SU-DHL-6 (cell line): ENCODE measurements around the gene B4GALT5.

Source experiments
- H2AFZ ChIP-seq: fragments of 200-600 bp; sonication (generic); 2 replicates; pipeline ENCODE4 v1.6.1; 2014; ENCODE audit warnings: low read depth, mild to moderate bottlenecking, moderate library complexity, mixed read lengths, antibody characterized with exemption, low read length; ENCODE audit not compliant: severe bottlenecking
- H3F3A ChIP-seq: fragments of 200-600 bp; shearing (Covaris generic); 2 replicates; pipeline ENCODE4 v1.6.0; 2016; ENCODE audit warnings: antibody characterized with exemption, mild to moderate bottlenecking; ENCODE audit not compliant: insufficient read depth
- H3K27ac ChIP-seq: fragments of 200-600 bp; sonication (generic); 2 replicates; pipeline ENCODE4 v1.5.1; 2016; ENCODE audit warnings: low read depth, mild to moderate bottlenecking, low read length, moderate library complexity, mixed read lengths
- H3K27me3 ChIP-seq: fragments of 200-600 bp; sonication (generic), shearing (Covaris generic); 2 replicates; pipeline ENCODE4 v1.6.0; 2014; ENCODE audit warnings: mild to moderate bottlenecking, low read length
- H3K36me3 ChIP-seq: fragments of 200-600 bp; sonication (generic); 2 replicates; pipeline ENCODE4 v1.6.1; 2014; ENCODE audit warnings: mild to moderate bottlenecking, low read length, mixed read lengths
- H3K4me2 ChIP-seq: fragments of 300-600, 200-600 bp; shearing (Covaris generic), sonication (generic); 2 replicates; pipeline ENCODE4 v1.6.0; 2014; ENCODE audit warnings: low read length, low read depth, mild to moderate bottlenecking; ENCODE audit not compliant: poor library complexity, severe bottlenecking
- H3K4me3 ChIP-seq: fragments of 200-600 bp; sonication (generic); 2 replicates; pipeline ENCODE4 v1.5.1; 2014; ENCODE audit warnings: antibody characterized with exemption, low read length, mild to moderate bottlenecking, mixed read lengths; ENCODE audit not compliant: insufficient read depth, poor library complexity, severe bottlenecking
- H3K79me2 ChIP-seq: fragments of 200-600 bp; sonication (generic); 2 replicates; pipeline ENCODE4 v1.6.1; 2014; ENCODE audit warnings: mild to moderate bottlenecking, low read length, moderate library complexity; ENCODE audit not compliant: insufficient read depth
- H3K9ac ChIP-seq: fragments of 200-600 bp; sonication (generic); 2 replicates; pipeline ENCODE4 v1.7.0; 2014; ENCODE audit warnings: mild to moderate bottlenecking, low read length
- H3K9me2 ChIP-seq: fragments of 200-600 bp; sonication (generic); replicated peaks from 2 replicates; pipeline ENCODE4 v1.6.1; 2014; ENCODE audit warnings: low read length; ENCODE audit not compliant: insufficient read depth
- H3K9me3 ChIP-seq: fragments of 200-600 bp; sonication (generic); 2 replicates; pipeline ENCODE4 v1.6.1; 2014; ENCODE audit warnings: low read length, mixed read lengths; ENCODE audit not compliant: insufficient read depth
- H4K20me1 ChIP-seq: fragments of 200-600 bp; sonication (generic); 2 replicates; pipeline ENCODE4 v1.6.1; 2014; ENCODE audit warnings: low read depth, mild to moderate bottlenecking, antibody characterized with exemption, low read length, moderate library complexity, mixed read lengths
- EZH2phosphoT487 ChIP-seq: fragments of 200-600 bp; sonication (generic), shearing (Covaris generic); conservative IDR thresholded peaks from 2 replicates; pipeline ENCODE4 v1.6.1; 2018; ENCODE audit warnings: mild to moderate bottlenecking, antibody characterized with exemption, low read length, moderate library complexity, mixed read lengths
- TF ChIP-seq, protein P1 (sequence below): fragments of 200-600 bp; sonication (generic); IDR thresholded peaks from one replicate; pipeline ENCODE4 v1.5.1; 2017; ENCODE audit warnings: antibody characterized with exemption, mild to moderate bottlenecking, low read length, moderate library complexity; ENCODE audit not compliant: insufficient read depth, poor library complexity, severe bottlenecking

B4GALT5 gene

DNA sequence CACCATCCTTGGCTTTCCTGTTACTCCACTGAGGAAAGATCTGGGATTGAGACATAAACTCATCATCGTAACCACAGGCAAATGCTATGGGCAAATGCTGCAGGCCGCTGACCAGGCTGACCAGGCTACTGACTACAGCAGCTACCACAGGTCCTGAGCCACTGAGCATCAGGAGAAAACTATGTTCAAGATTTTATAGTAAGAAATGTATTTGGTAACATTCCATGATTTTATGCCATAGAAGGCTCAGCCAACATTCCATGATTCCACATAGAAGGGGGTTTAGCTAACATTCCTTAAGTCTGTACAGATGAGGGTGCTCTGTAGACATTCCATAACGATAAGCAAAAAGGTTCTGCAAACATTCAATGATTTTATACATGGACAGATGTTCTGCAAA lies 16.1 kb upstream of the B4GALT5 start:
- Histone ChIP-seq H3K9me2 (no peaks in the 10 kb centered on the region), H2AFZ (no peak overlapping the region), H3K9me3 (no peaks in the 10 kb centered on the region), H3K27ac (no peak overlapping the region), H3K4me2 (no peak overlapping the region), H3K4me3 (no peak overlapping the region), H3F3A (no peaks in the 10 kb centered on the region), H3K9ac (no peak overlapping the region), H3K79me2 (no peaks in the 10 kb centered on the region), H3K36me3 (no peaks in the 10 kb centered on the region), H3K27me3 (no peaks in the 10 kb centered on the region), H4K20me1 (no peaks in the 10 kb centered on the region)
- TF ChIP-seq, protein P1, sequence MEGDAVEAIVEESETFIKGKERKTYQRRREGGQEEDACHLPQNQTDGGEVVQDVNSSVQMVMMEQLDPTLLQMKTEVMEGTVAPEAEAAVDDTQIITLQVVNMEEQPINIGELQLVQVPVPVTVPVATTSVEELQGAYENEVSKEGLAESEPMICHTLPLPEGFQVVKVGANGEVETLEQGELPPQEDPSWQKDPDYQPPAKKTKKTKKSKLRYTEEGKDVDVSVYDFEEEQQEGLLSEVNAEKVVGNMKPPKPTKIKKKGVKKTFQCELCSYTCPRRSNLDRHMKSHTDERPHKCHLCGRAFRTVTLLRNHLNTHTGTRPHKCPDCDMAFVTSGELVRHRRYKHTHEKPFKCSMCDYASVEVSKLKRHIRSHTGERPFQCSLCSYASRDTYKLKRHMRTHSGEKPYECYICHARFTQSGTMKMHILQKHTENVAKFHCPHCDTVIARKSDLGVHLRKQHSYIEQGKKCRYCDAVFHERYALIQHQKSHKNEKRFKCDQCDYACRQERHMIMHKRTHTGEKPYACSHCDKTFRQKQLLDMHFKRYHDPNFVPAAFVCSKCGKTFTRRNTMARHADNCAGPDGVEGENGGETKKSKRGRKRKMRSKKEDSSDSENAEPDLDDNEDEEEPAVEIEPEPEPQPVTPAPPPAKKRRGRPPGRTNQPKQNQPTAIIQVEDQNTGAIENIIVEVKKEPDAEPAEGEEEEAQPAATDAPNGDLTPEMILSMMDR: no peak
- TF ChIP-seq EZH2phosphoT487: no peak

- Histone ChIP-seq H3K27ac (no peak overlapping the region), H3K27me3 (no peaks in the 10 kb centered on the region)
These were observed 14.5 kb upstream of the B4GALT5 start for GRCh38 chr20:49727894-49728885.

DNA sequence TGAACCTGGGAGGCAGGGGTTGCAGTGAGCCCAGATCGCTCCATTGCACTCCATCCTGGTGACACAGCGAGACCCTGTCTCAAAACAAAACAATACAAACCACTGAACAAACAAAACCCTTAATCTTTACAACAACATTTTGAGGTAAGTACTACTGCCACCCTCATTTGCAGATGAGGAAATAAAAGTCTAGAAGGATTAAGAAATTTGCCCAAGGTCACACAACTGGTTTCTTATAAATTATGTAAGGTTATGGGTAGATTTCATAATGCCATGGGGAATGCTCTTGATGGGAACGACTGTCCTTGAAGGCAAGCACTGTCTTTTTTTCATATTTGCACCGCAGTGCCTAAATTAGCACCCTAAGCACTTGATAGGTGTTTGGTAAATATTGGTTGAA lies 13.8 kb upstream of the B4GALT5 start:
- Histone ChIP-seq H4K20me1 (no peaks in the 10 kb centered on the region), H3K9me2 (no peaks in the 10 kb centered on the region), H2AFZ (no peak overlapping the region), H3K79me2 (no peaks in the 10 kb centered on the region), H3K36me3 (no peaks in the 10 kb centered on the region), H3K27me3 (no peaks in the 10 kb centered on the region), H3K9ac (no peak overlapping the region), H3K4me2 (no peak overlapping the region), H3F3A (no peaks in the 10 kb centered on the region), H3K4me3 (no peak overlapping the region), H3K9me3 (no peaks in the 10 kb centered on the region), H3K27ac (no peak overlapping the region)
- no peak for TF ChIP-seq EZH2phosphoT487
- TF ChIP-seq, protein P1: no peak

More at GRCh38 chr20:49727894-49728885, 14.5 kb upstream of the B4GALT5 start:
- TF ChIP-seq EZH2phosphoT487: no peak
- TF ChIP-seq, protein P1: no peak
- no peak overlapping the region for H3K4me2 ChIP-seq
- H3K9ac ChIP-seq: no peak overlapping the region
- no peaks in the 10 kb centered on the region for H3K9me3 ChIP-seq
- H2AFZ ChIP-seq: no peak overlapping the region
- no peak overlapping the region for H3K4me3 ChIP-seq
- H3K9me2 ChIP-seq: no peaks in the 10 kb centered on the region
- H4K20me1 ChIP-seq: no peaks in the 10 kb centered on the region
- no peaks in the 10 kb centered on the region for H3K36me3 ChIP-seq
- no peaks in the 10 kb centered on the region for H3F3A ChIP-seq
- H3K79me2 ChIP-seq: no peaks in the 10 kb centered on the region
